ENCODE results near the gene PBX1. TPM values are rescaled to one million over a fixed set of nuclear protein-coding genes. Genes with fewer than 3 reads are reported as not detected.

PBX1 gene
- total and polyA plus RNA-seq, 3 experiments from 2014 or later = 0.05 to 0.16 (median 0.13) TPM

DNA sequence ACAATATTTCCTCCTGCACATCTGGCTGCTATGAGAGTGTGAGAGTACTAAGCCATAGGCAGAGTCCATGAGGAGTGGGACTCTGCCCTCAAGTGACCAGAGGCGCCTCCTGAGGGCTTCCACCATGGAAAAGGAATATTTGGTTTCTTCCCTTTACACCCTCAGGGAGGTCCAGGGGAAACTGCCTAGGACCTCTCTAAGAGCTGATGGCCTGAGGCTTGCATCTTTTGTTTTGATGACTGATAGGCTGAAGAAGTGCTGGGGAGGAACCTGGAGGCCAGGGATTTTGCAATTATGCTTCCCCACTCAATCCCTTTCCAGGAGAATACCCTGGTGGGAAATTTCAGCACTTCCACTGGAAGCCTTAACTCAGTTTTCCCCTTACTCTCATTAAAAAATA lies 111.0 kb downstream of the PBX1 start:
- Histone ChIP-seq H3K4me1 (ENCODE audit: insufficient read depth, low read length) (no peaks in the 10 kb centered on the region), H3K9me3 (ENCODE audit: low read length) (no peaks in the 10 kb centered on the region), H3K4me3 (ENCODE audit: low read length) (no peak overlapping the region), H3K36me3 (ENCODE audit: insufficient read depth, low read length) (no peaks in the 10 kb centered on the region), H3K27ac (ENCODE audit: low read depth, low read length) (no peak overlapping the region), H3K27me3 (ENCODE audit: insufficient read depth, low read length, poor library complexity, severe bottlenecking) (no peaks in the 10 kb centered on the region)
- DNase-seq = no peak
- ChIA-PET POLR2A (no interaction called here), CTCF (no interaction called here)
- no peaks in the 10 kb centered on the region for H3K4me1 Mint-ChIP-seq
- no peak overlapping the region for H3K4me3 Mint-ChIP-seq
- H3K36me3 Mint-ChIP-seq = no peaks in the 10 kb centered on the region
- H3K9me3 Mint-ChIP-seq = peaks cover 4 to 9% (median 9%) of the 10 kb centered on the region in 5 donors
- H3K27ac Mint-ChIP-seq = peak overlapping the region in 1 of 8 donors; percentile 17
- H3K27me3 Mint-ChIP-seq = peaks cover 0 to 2% of the 10 kb centered on the region in 2 donors

- Histone ChIP-seq H3K27me3 (ENCODE audit: insufficient read depth, low read length, poor library complexity, severe bottlenecking) (no peaks in the 10 kb centered on the region), H3K9me3 (ENCODE audit: low read length) (no peaks in the 10 kb centered on the region), H3K4me1 (ENCODE audit: insufficient read depth, low read length) (no peaks in the 10 kb centered on the region), H3K27ac (ENCODE audit: low read depth, low read length) (no peak overlapping the region), H3K4me3 (ENCODE audit: low read length) (no peak overlapping the region), H3K36me3 (ENCODE audit: insufficient read depth, low read length) (no peaks in the 10 kb centered on the region)
- Mint-ChIP-seq H3K4me3 (no peak overlapping the region), H3K27me3 (peaks cover 0 to 2% of the 10 kb centered on the region in 2 donors), H3K27ac (no peak overlapping the region), H3K9me3 (peaks cover 4 to 11% (median 9%) of the 10 kb centered on the region in 5 donors), H3K36me3 (no peaks in the 10 kb centered on the region), H3K4me1 (no peaks in the 10 kb centered on the region)
- ChIA-PET CTCF (no interaction called here), POLR2A (no interaction called here)
- no peak for DNase-seq
These were observed 111.8 kb downstream of the PBX1 start for GRCh38 chr1:164670786-164671185.

DNA sequence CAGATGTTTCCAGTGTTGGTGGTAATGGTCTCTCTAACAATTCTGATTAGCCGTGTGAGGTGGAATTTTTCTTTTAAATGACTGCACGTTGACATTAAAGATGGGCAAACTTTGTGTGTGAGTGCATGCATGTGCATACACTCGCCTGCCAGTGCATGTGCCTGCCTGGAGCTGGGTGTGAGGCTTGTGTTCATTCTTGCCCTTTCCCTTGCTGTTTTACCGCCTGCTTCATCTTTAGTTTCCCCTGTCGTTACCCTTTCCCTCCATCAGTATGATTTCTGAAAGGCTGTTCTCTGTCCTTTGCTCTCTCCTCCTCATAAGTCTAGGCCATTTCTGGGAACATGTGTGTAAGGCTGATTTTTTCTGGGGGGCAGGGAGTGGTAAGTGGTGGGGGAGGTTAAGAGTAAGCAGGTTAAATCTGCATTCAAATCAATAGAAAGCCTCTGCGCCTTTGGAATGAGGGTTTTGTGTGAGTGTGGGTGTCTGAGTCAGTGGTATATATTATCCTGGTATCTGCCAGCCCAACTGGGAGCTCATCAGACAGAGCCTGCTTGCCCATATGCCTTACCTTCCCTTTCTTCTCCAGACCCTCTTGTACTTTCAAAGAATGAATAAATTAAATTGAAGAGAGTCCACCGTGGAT lies 112.5 kb downstream of the PBX1 start:
- H3K36me3 Mint-ChIP-seq = no peaks in the 10 kb centered on the region
- H3K27me3 ChIP-seq (ENCODE audit: insufficient read depth, low read length, poor library complexity, severe bottlenecking) = no peaks in the 10 kb centered on the region
- no peak overlapping the region for H3K4me3 ChIP-seq (ENCODE audit: low read length)
- no peak overlapping the region for H3K27ac Mint-ChIP-seq
- POLR2A ChIA-PET = no interaction called here
- DNase-seq = no peak
- no peak overlapping the region for H3K4me3 Mint-ChIP-seq
- no peak overlapping the region for H3K27ac ChIP-seq (ENCODE audit: low read depth, low read length)
- H3K9me3 Mint-ChIP-seq = peaks cover 4 to 9% (median 8%) of the 10 kb centered on the region in 5 donors
- H3K36me3 ChIP-seq (ENCODE audit: insufficient read depth, low read length) = no peaks in the 10 kb centered on the region
- H3K4me1 Mint-ChIP-seq = no peaks in the 10 kb centered on the region
- H3K9me3 ChIP-seq (ENCODE audit: low read length) = no peaks in the 10 kb centered on the region
- peaks cover 0 to 2% of the 10 kb centered on the region in 2 donors for H3K27me3 Mint-ChIP-seq
- no peaks in the 10 kb centered on the region for H3K4me1 ChIP-seq (ENCODE audit: insufficient read depth, low read length)
- CTCF ChIA-PET = no interaction called here

DNA sequence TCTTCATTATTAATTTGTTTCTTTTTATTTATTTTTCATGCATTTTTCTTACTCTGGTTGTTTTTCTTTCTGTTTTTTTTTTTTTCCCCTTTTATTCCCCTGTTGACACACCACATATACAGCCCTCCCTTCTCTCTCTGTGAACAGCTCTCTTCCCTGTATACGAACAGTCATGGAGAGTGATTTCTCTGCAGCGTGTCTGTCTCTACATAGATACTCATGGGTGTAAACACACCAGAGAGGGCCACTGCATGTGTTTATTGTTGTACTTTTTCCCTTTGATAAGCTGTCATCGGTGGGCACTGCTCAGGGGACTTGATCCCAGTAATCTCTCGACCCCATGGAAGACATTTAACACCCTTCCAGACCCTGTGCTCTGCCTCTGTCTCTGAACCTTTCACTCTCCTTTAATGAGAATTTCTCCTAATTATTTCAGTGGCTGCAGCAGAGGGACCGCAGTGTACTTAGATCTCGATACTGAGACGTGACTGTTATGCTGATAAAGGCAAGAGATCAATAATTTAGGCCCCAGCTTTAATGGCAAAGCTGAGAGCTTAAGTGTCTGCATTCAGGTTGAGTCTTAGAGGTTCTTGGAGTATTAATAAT lies 113.1 kb downstream of the PBX1 start:
- POLR2A ChIA-PET = no interaction called here

GRCh38 chr1:164672588-164672987 lies 113.6 kb downstream of the PBX1 start:
- Mint-ChIP-seq H3K36me3 (no peaks in the 10 kb centered on the region), H3K4me3 (no peak overlapping the region), H3K9me3 (peaks cover 4 to 11% (median 9%) of the 10 kb centered on the region in 5 donors), H3K4me1 (no peaks in the 10 kb centered on the region), H3K27me3 (peaks cover 0 to 2% of the 10 kb centered on the region in 2 donors), H3K27ac (no peak overlapping the region)
- ChIA-PET CTCF (no interaction called here), POLR2A (no interaction called here)
- Histone ChIP-seq H3K27me3 (ENCODE audit: insufficient read depth, low read length, poor library complexity, severe bottlenecking) (no peaks in the 10 kb centered on the region), H3K9me3 (ENCODE audit: low read length) (no peaks in the 10 kb centered on the region), H3K4me3 (ENCODE audit: low read length) (no peak overlapping the region), H3K36me3 (ENCODE audit: insufficient read depth, low read length) (no peaks in the 10 kb centered on the region), H3K27ac (ENCODE audit: low read depth, low read length) (no peak overlapping the region), H3K4me1 (ENCODE audit: insufficient read depth, low read length) (no peaks in the 10 kb centered on the region)
- DNase-seq = no peak

More for the DNA sequence above, 113.1 kb downstream of the PBX1 start:
- Mint-ChIP-seq H3K9me3 (peaks cover 4 to 11% (median 8%) of the 10 kb centered on the region in 5 donors), H3K36me3 (no peaks in the 10 kb centered on the region), H3K4me1 (no peaks in the 10 kb centered on the region), H3K4me3 (no peak overlapping the region), H3K27ac (no peak overlapping the region), H3K27me3 (peaks cover 0 to 2% of the 10 kb centered on the region in 2 donors)
- no peak overlapping the region for H3K4me3 ChIP-seq (ENCODE audit: low read length)
- no peaks in the 10 kb centered on the region for H3K9me3 ChIP-seq (ENCODE audit: low read length)
- H3K36me3 ChIP-seq (ENCODE audit: insufficient read depth, low read length) = no peaks in the 10 kb centered on the region
- H3K4me1 ChIP-seq (ENCODE audit: insufficient read depth, low read length) = no peaks in the 10 kb centered on the region
- no peaks in the 10 kb centered on the region for H3K27me3 ChIP-seq (ENCODE audit: insufficient read depth, low read length, poor library complexity, severe bottlenecking)
- no peak for DNase-seq
- CTCF ChIA-PET = no interaction called here
- H3K27ac ChIP-seq (ENCODE audit: low read depth, low read length) = no peak overlapping the region

GRCh38 chr1:164673584-164674214 lies 114.7 kb downstream of the PBX1 start:
- Histone ChIP-seq H3K4me3 (ENCODE audit: low read length) (no peak overlapping the region), H3K9me3 (ENCODE audit: low read length) (no peaks in the 10 kb centered on the region), H3K27ac (ENCODE audit: low read depth, low read length) (no peak overlapping the region), H3K4me1 (ENCODE audit: insufficient read depth, low read length) (no peaks in the 10 kb centered on the region), H3K36me3 (ENCODE audit: insufficient read depth, low read length) (no peaks in the 10 kb centered on the region), H3K27me3 (ENCODE audit: insufficient read depth, low read length, poor library complexity, severe bottlenecking) (no peaks in the 10 kb centered on the region)
- POLR2A ChIA-PET = no interaction called here
- no peak overlapping the region for H3K27ac Mint-ChIP-seq
- no peak overlapping the region for H3K4me3 Mint-ChIP-seq
- H3K36me3 Mint-ChIP-seq = no peaks in the 10 kb centered on the region
- CTCF ChIA-PET = no interaction called here
- DNase-seq = no peak
- peaks cover 4 to 11% (median 9%) of the 10 kb centered on the region in 5 donors for H3K9me3 Mint-ChIP-seq
- H3K27me3 Mint-ChIP-seq = peaks cover 0 to 2% of the 10 kb centered on the region in 2 donors
- H3K4me1 Mint-ChIP-seq = no peaks in the 10 kb centered on the region

DNA sequence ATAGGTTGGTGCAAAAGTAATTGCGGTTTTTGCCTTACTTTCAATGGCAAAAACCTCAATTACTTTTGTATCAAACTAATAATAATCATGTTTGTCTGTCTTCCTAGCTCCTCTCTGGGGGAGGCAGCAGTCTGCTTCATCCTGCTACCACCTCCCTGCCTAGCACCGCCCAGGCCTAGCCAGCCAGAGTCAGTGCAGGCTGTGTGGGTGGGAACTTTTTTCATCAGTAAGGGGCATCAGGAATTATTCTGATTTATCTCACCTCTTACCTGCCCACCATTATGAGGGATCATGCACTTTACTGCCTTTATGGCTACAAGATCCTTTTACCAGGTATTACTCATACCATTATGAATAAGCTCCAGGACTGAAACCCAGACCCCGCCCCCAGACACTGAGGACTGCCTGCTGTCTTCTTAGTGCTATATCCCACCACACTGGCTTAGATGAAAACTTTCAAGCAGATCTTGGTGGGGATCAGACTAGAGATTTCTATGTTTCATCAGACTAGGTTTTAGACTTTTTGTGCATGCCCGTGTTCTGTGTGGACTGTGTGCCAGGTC lies 116.4 kb downstream of the PBX1 start:
- H3K27me3 Mint-ChIP-seq = peaks cover 0 to 2% of the 10 kb centered on the region in 2 donors
- no peak for DNase-seq
- no peaks in the 10 kb centered on the region for H3K36me3 ChIP-seq (ENCODE audit: insufficient read depth, low read length)
- POLR2A ChIA-PET = no interaction called here
- no peaks in the 10 kb centered on the region for H3K36me3 Mint-ChIP-seq
- no peaks in the 10 kb centered on the region for H3K9me3 ChIP-seq (ENCODE audit: low read length)
- CTCF ChIA-PET = no interaction called here
- H3K27ac Mint-ChIP-seq = peak overlapping the region in 1 of 8 donors; percentile 78
- no peak overlapping the region for H3K4me3 ChIP-seq (ENCODE audit: low read length)
- H3K4me1 ChIP-seq (ENCODE audit: insufficient read depth, low read length) = no peaks in the 10 kb centered on the region
- no peaks in the 10 kb centered on the region for H3K27me3 ChIP-seq (ENCODE audit: insufficient read depth, low read length, poor library complexity, severe bottlenecking)
- H3K27ac ChIP-seq (ENCODE audit: low read depth, low read length) = no peak overlapping the region
- no peak overlapping the region for H3K4me3 Mint-ChIP-seq
- peaks cover 2 to 6% (median 3%) of the 10 kb centered on the region in 5 donors for H3K9me3 Mint-ChIP-seq
- no peaks in the 10 kb centered on the region for H3K4me1 Mint-ChIP-seq

- Histone ChIP-seq H3K4me3 (ENCODE audit: low read length) (no peak overlapping the region), H3K4me1 (ENCODE audit: insufficient read depth, low read length) (no peaks in the 10 kb centered on the region), H3K9me3 (ENCODE audit: low read length) (no peaks in the 10 kb centered on the region), H3K27ac (ENCODE audit: low read depth, low read length) (no peak overlapping the region), H3K27me3 (ENCODE audit: insufficient read depth, low read length, poor library complexity, severe bottlenecking) (no peaks in the 10 kb centered on the region), H3K36me3 (ENCODE audit: insufficient read depth, low read length) (no peaks in the 10 kb centered on the region)
- no peak for DNase-seq
- no peak overlapping the region for H3K4me3 Mint-ChIP-seq
- ChIA-PET POLR2A (no interaction called here), CTCF (no interaction called here)
- H3K27me3 Mint-ChIP-seq = no peaks in the 10 kb centered on the region
- no peak overlapping the region for H3K27ac Mint-ChIP-seq
- H3K4me1 Mint-ChIP-seq = no peaks in the 10 kb centered on the region
- H3K9me3 Mint-ChIP-seq = peaks cover 0 to 5% (median 3%) of the 10 kb centered on the region in 5 donors
- H3K36me3 Mint-ChIP-seq = no peaks in the 10 kb centered on the region
These were observed 119.2 kb downstream of the PBX1 start for GRCh38 chr1:164678136-164678700.

All from CD8-positive, alpha-beta memory T cell (primary cell).